K562 (cell line): ENCODE measurements around the gene NELL1. TPM values are rescaled to one million over a fixed set of nuclear protein-coding genes. Genes with fewer than 3 reads are reported as not detected.

ENCODE experiments used
- ATAC-seq: fragments of 200-7000 bp; cut with Tn5 transposase; 3 replicates; pipeline ENCODE4 v1.9.1; 2020; ENCODE audit warnings: moderate library complexity
- BruUV-seq: library from RNA; stranded (reverse); fragments of 400-500 nt; replicated peaks from 2 replicates; lab custom pipeline; 2021; lab: Mats Ljungman, UMichigan
- CTCF ChIA-PET: fragments of 300-600 bp; formaldehyde crosslinking; extraction: SDS; loops from one replicate; lab custom pipeline; 2021; ENCODE audit warnings: low intra/inter-chr PET ratio; lab: Yijun Ruan, JAX
- POLR2A ChIA-PET: fragments of 300-600, 350-650 bp; sonication (Branson Sonifier 250); formaldehyde crosslinking; extraction: SDS; loops from one replicate; lab custom pipeline; 2021; ENCODE audit warnings: antibody characterized with exemption, inconsistent platforms; lab: Yijun Ruan, JAX
- DNase-seq, 4 experiments: peaks; one replicate each; pipeline versions ENCODE4 v3.0.0 to v3.0.0-alpha.2; 2011 to 2018; ENCODE audit warnings: low spot score in 3 of 4, mixed read lengths in 3 of 4; ENCODE audit errors: extremely low read depth in 1 of 4
- FAIRE-seq: peaks from 2 replicates; lab custom pipeline; 2011; peaks lifted over from hg19 to GRCh38; lab: Jason Lieb, UNC
- H2AFZ ChIP-seq: 2 replicates; pipeline ENCODE4 v1.6.0; 2011; ENCODE audit warnings: low read depth, low read length, control low read depth, inconsistent platforms
- H3K27ac ChIP-seq: fragments of 200-600 bp; 3 replicates; pipeline ENCODE4 v1.8.0; 2011; ENCODE audit warnings: low read depth, mild to moderate bottlenecking, control low read depth, inconsistent platforms, low read length, moderate library complexity, mixed read lengths; ENCODE audit errors: extremely low read depth
- H3K27me3 ChIP-seq, 2 experiments: fragments of 300-600 bp in 1 of 2; 2 replicates in 1 of 2; 3 replicates in 1 of 2; pipeline versions ENCODE4 v1.6.0 to v1.8.0; 2011; ENCODE audit warnings: inconsistent platforms in 2 of 2, low read length in 2 of 2, mild to moderate bottlenecking in 1 of 2, mixed read lengths in 1 of 2, moderate library complexity in 1 of 2; ENCODE audit not compliant: control insufficient read depth in 2 of 2, insufficient read depth in 2 of 2
- H3K36me3 ChIP-seq: fragments of 300-600 bp; 3 replicates; pipeline ENCODE4 v1.8.0; 2011; ENCODE audit warnings: mild to moderate bottlenecking, low read length, inconsistent platforms; ENCODE audit not compliant: control insufficient read depth, insufficient read depth
- H3K4me1 ChIP-seq, 2 experiments: fragments of 200-600 bp in 1 of 2; replicated peaks in 1 of 2; 2 replicates in 1 of 2; 3 replicates in 1 of 2; pipeline versions ENCODE4 v1.5.1 to v1.8.0; 2011; ENCODE audit warnings: inconsistent platforms in 2 of 2, low read length in 2 of 2, mild to moderate bottlenecking in 1 of 2, mixed read lengths in 1 of 2, moderate library complexity in 1 of 2; ENCODE audit not compliant: control insufficient read depth in 2 of 2, insufficient read depth in 2 of 2
- H3K4me2 ChIP-seq: 2 replicates; pipeline ENCODE4 v1.6.1; 2011; ENCODE audit warnings: low read length, control low read depth, inconsistent platforms, mixed read lengths; ENCODE audit not compliant: insufficient read depth
- H3K4me3 ChIP-seq: fragments of 200-600 bp; sonication (generic), shearing (Covaris generic); 2 replicates; pipeline ENCODE4 v1.5.1; 2016; ENCODE audit warnings: control low read depth, inconsistent platforms
- H3K79me2 ChIP-seq: fragments of 200-600 bp; 3 replicates; pipeline ENCODE4 v1.8.0; 2011; ENCODE audit warnings: low read length, inconsistent platforms; ENCODE audit not compliant: control insufficient read depth, insufficient read depth
- H3K9ac ChIP-seq, 2 experiments: 2 replicates each; pipeline versions ENCODE4 v1.6.0 to v1.6.1; 2011; ENCODE audit warnings: low read depth in 2 of 2, low read length in 2 of 2, control low read depth in 1 of 2, inconsistent platforms in 1 of 2, mild to moderate bottlenecking in 1 of 2, mixed read lengths in 1 of 2; ENCODE audit not compliant: insufficient read depth in 1 of 2
- H3K9me1 ChIP-seq: one replicate; pipeline ENCODE4 v1.6.0; 2011; ENCODE audit warnings: inconsistent platforms, mild to moderate bottlenecking, low read length, moderate library complexity; ENCODE audit not compliant: control insufficient read depth, insufficient read depth
- H3K9me3 ChIP-seq: replicated peaks from 2 replicates; pipeline ENCODE4 v1.5.1; 2011; ENCODE audit warnings: low read depth, low read length, inconsistent platforms; ENCODE audit not compliant: control insufficient read depth, insufficient read depth
- H4K20me1 ChIP-seq: replicated peaks from 2 replicates; pipeline ENCODE4 v1.6.1; 2011; ENCODE audit warnings: low read length, inconsistent platforms, mixed read lengths; ENCODE audit not compliant: control insufficient read depth, insufficient read depth
- ATF3 ChIP-seq, 2 experiments: fragments of 450-650 bp in 1 of 2; sonication (generic) in 1 of 2; formaldehyde crosslinking in 1 of 2; IDR thresholded peaks in 1 of 2; conservative IDR thresholded peaks in 1 of 2; 2 replicates each; pipeline versions ENCODE4 v1.6.1 to v1.8.1; 2016 to 2023; ENCODE audit warnings: mild to moderate bottlenecking in 2 of 2, moderate library complexity in 2 of 2, inconsistent platforms in 1 of 2, missing genetic modification reagents in 1 of 2
- CREB1 ChIP-seq, 2 experiments: sonication (generic) in 1 of 2; formaldehyde crosslinking in 1 of 2; IDR thresholded peaks; 2 replicates each; pipeline versions ENCODE4 v1.6.1 to v1.8.0; 2012 to 2022; ENCODE audit warnings: inconsistent platforms in 1 of 2, mild to moderate bottlenecking in 1 of 2, missing genetic modification reagents in 1 of 2, moderate library complexity in 1 of 2
- CREB3L1 ChIP-seq: fragments of 450-650 bp; IDR thresholded peaks from 2 replicates; pipeline ENCODE4 v1.6.1; 2014; ENCODE audit warnings: low read depth, mild to moderate bottlenecking, moderate library complexity, borderline replicate concordance
- ELF1 ChIP-seq: fragments of 200-800 bp; sonication (Bioruptor generic); IDR thresholded peaks from 2 replicates; pipeline ENCODE4 v1.6.1; 2016; ENCODE audit warnings: missing genetic modification characterization, missing compliant biosample characterization
- PHTF2 ChIP-seq: fragments of 250-450 bp; sonication (Bioruptor Pico); IDR thresholded peaks from 2 replicates; pipeline ENCODE4 v1.5.0; 2021; ENCODE audit warnings: mild to moderate bottlenecking
- ZBTB1 ChIP-seq: sonication (generic); formaldehyde crosslinking; IDR thresholded peaks from 2 replicates; pipeline ENCODE4 v1.8.1; 2023; ENCODE audit warnings: missing genetic modification reagents, low read depth, mild to moderate bottlenecking, borderline replicate concordance
- WGBS: fragments of 100-300 bp; shearing (Covaris generic); methylation state at CpG from one replicate; pipeline ENCODE4 v1.1.6; 2016; ENCODE audit warnings: low coverage, mixed read lengths; ENCODE audit not compliant: insufficient coverage; ENCODE audit errors: missing lambda C conversion rate; 5-methylcytosine and 5-hydroxymethylcytosine counted together
- in situ Hi-C: fragments of 300-500 bp; cut with MboI; formaldehyde crosslinking; loops from 4 replicates; pipeline ENCODE4 v1.15.0; 2018; ENCODE audit warnings: inconsistent platforms, mixed read lengths
- intact Hi-C: fragments of 100-400 bp; cut with micrococcal nuclease; formaldehyde crosslinking; loops from 2 replicates; pipeline ENCODE4 v1.14.2; 2022
- polyA plus RNA-seq, 8 experiments: library from polyadenylated mRNA; depleted of rRNA in 4 of 8; stranded (reverse) in 5 of 8; unstranded in 3 of 8; fragments of >200 nt; fragmentation: Nextera tagmentation in 2 of 8; fragmentation: Illumina TruSeq in 1 of 8; extraction: Ambion mirVana in 2 of 8; extraction: Trizol in 1 of 8; gene quantifications; 2 replicates each; pipeline versions ENCODE4 v1.2.1 to v1.2.3, GENCODE V29; 2011 to 2014; ENCODE audit warnings: inconsistent platforms in 1 of 8, missing spikeins in 1 of 8
- total RNA-seq, 7 experiments: library from RNA; depleted of rRNA in 6 of 7; stranded (reverse); fragments of >200 nt in 6 of 7; fragmentation: Illumina TruSeq in 2 of 7; extraction: Trizol in 2 of 7; gene quantifications; 2 replicates each; pipeline versions ENCODE4 v1.2.1 to v1.2.3, GENCODE V29; 2011 to 2021; ENCODE audit warnings: low replicate concordance in 1 of 7

The NELL1 gene
- total and polyA plus RNA-seq, 9 of the 15 experiments (the other 6 are each of a cell fraction or from before 2014, with no cell fraction given), result not detected

- no peaks in the 10 kb centered on the region for H3K4me1 ChIP-seq
- no peaks in the 10 kb centered on the region for H3K27me3 ChIP-seq
- no peak for ATAC-seq
- ChIA-PET POLR2A (no interaction called here), CTCF (no interaction called here)
- no peak for FAIRE-seq
- no peak overlapping the region for H3K4me2 ChIP-seq
- H3K27ac ChIP-seq, result no peak overlapping the region
- in situ Hi-C loops, result no loop called here
- no peak overlapping the region for H3K9ac ChIP-seq
- H4K20me1 ChIP-seq, result no peaks in the 10 kb centered on the region
- H3K79me2 ChIP-seq, result no peaks in the 10 kb centered on the region
- no peaks in the 10 kb centered on the region for H3K9me1 ChIP-seq
- WGBS, result 0% methylated on average over 2 of the region's 2 CpGs
- H3K36me3 ChIP-seq, result no peaks in the 10 kb centered on the region
- H2AFZ ChIP-seq, result no peak overlapping the region
- H3K9me3 ChIP-seq, result no peaks in the 10 kb centered on the region
- BruUV-seq, result no TSS peak
- H3K4me3 ChIP-seq, result no peak overlapping the region
- intact Hi-C loops, result no loop called here
- TF ChIP-seq PHTF2 (CRISPR knock-in tag) (no peak), CREB1 (IDR thresholded peaks at IDR 0.05) (no peak), CREB1 (CRISPR knock-in tag; IDR thresholded peaks at IDR 0.05) (no peak), ELF1 (tag) (no peak), ZBTB1 (CRISPR knock-in tag) (no peak), ATF3 (IDR thresholded peaks at IDR 0.05) (no peak), ATF3 (CRISPR knock-in tag; conservative IDR thresholded peaks at IDR 0.05) (no peak), CREB3L1 (no peak)
- no peak for DNase-seq
Measured at GRCh38 chr11:21464601-21465193, 795.3 kb downstream of the NELL1 start.
